ENCODE results near the gene MAGOH. TPM values are rescaled to one million over a fixed set of nuclear protein-coding genes. Genes with fewer than 3 reads are reported as not detected.

MAGOH gene
- total and polyA plus RNA-seq, 2 donors (not counting 3 experiments of a cell fraction or from before 2014, with no cell fraction given): 25.9 to 60.1 TPM

DNA sequence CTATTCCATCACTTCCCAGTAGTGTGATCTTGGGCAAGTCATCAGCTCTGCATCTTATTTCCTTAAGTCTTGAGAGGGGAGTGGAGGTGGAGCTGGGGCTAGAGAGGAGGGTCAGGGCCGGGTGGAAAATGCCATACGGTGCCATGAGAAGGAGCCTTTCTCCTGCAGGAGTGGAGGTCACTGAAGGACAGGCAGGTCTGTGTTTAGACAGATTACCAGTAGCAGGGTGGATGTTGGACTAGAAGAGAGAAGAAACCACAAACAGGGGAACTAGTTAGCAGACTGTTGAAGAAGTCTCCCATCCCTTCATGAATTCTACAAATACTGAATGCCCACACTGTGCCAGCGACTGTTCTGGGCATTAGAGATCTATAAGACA lies 55.6 kb downstream of the MAGOH start:
- FAIRE-seq: no peak
- no peaks in the 10 kb centered on the region for H3K4me1 ChIP-seq (ENCODE audit: control insufficient read depth, extremely low read depth, insufficient read depth, low read length)
- no peak overlapping the region for H2AFZ ChIP-seq (ENCODE audit: low read depth, low read length)
- H3K27ac ChIP-seq (ENCODE audit: insufficient read depth, low read depth, low read length): no peak overlapping the region
- no peaks in the 10 kb centered on the region for H3K9me3 ChIP-seq (replicated peaks; ENCODE audit: control insufficient read depth, insufficient read depth, low read length)
- intact Hi-C loops (cut with micrococcal nuclease): loop anchor here (5.0 kb wide), 1 partner anchor 260 kb away; the partner anchor contains the start of gene ECHDC2
- no peak overlapping the region for H3K4me3 ChIP-seq (replicated peaks in 1 of 3; ENCODE audit: insufficient read depth in 1 of 3, low read depth in 1 of 3, low read length in 3 of 3)
- POLR2A ChIA-PET: no interaction called here
- DNase-seq (ENCODE audit: low read depth, low spot score): no peak
- TF ChIP-seq FOS (IDR thresholded peaks at IDR 0.05; ENCODE audit: borderline replicate concordance, insufficient read depth, low read length) (no peak), MYC (IDR thresholded peaks at IDR 0.05; ENCODE audit: low read depth, low read length) (no peak), GATA2 (IDR thresholded peaks at IDR 0.05; ENCODE audit: insufficient read depth, insufficient read length, low read depth, low read length) (no peak), EZH2 (IDR thresholded peaks at IDR 0.05; ENCODE audit: borderline replicate concordance, low read depth, low read length, severe bottlenecking) (no peak), POLR2A (IDR thresholded peaks at IDR 0.05; ENCODE audit: low read depth, low read length) (no peak), JUN (IDR thresholded peaks at IDR 0.05; ENCODE audit: borderline replicate concordance, insufficient read depth, insufficient read length, low read depth) (no peak), POLR2AphosphoS5 (IDR thresholded peaks at IDR 0.05; ENCODE audit: insufficient read depth, low read depth, low read length) (no peak)
- TF ChIP-seq, protein P1, sequence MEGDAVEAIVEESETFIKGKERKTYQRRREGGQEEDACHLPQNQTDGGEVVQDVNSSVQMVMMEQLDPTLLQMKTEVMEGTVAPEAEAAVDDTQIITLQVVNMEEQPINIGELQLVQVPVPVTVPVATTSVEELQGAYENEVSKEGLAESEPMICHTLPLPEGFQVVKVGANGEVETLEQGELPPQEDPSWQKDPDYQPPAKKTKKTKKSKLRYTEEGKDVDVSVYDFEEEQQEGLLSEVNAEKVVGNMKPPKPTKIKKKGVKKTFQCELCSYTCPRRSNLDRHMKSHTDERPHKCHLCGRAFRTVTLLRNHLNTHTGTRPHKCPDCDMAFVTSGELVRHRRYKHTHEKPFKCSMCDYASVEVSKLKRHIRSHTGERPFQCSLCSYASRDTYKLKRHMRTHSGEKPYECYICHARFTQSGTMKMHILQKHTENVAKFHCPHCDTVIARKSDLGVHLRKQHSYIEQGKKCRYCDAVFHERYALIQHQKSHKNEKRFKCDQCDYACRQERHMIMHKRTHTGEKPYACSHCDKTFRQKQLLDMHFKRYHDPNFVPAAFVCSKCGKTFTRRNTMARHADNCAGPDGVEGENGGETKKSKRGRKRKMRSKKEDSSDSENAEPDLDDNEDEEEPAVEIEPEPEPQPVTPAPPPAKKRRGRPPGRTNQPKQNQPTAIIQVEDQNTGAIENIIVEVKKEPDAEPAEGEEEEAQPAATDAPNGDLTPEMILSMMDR (IDR thresholded peaks at IDR 0.05; ENCODE audit: extremely low read depth in 1 of 2, insufficient read depth in 1 of 2, low read depth in 1 of 2, low read length in 2 of 2): no peak
- TF ChIP-seq, protein P2, sequence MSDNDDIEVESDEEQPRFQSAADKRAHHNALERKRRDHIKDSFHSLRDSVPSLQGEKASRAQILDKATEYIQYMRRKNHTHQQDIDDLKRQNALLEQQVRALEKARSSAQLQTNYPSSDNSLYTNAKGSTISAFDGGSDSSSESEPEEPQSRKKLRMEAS (IDR thresholded peaks at IDR 0.05; ENCODE audit: insufficient read depth, insufficient read length): no peak
- H3K79me2 ChIP-seq (ENCODE audit: control insufficient read depth, insufficient read depth, low read length): no peaks in the 10 kb centered on the region
- dilution Hi-C loops (cut with MboI; ENCODE audit: extremely low pct_ligation_motif_present, low sequenced_read_pairs): no loop called here
- H3K9ac ChIP-seq (replicated peaks; ENCODE audit: extremely low read depth, insufficient read depth, low read length): no peak overlapping the region
- CTCF ChIA-PET: interaction anchor here (0.6 to 5.1 kb wide), 53 partner anchors 9 to 1814 kb away, joined by 3 to 46 read pairs (median 4); partner anchors contain the start of genes ECHDC2, SCP2, ZYG11A and ZYG11B
- no peak overlapping the region for H3K4me2 ChIP-seq (ENCODE audit: insufficient read depth, low read length)
- BruUV-seq (replicated peaks): no TSS peak
- H4K20me1 ChIP-seq (replicated peaks; ENCODE audit: control insufficient read depth, extremely low read depth, insufficient read depth, low read length): no peaks in the 10 kb centered on the region
- peaks cover 3% of the 10 kb centered on the region in 2 experiments for H3K27me3 ChIP-seq (ENCODE audit: control insufficient read depth in 2 of 2, insufficient read depth in 2 of 2, low read length in 2 of 2)
- no peaks in the 10 kb centered on the region for H3K36me3 ChIP-seq (ENCODE audit: control insufficient read depth in 2 of 2, extremely low read depth in 1 of 2, insufficient read depth in 2 of 2, low read length in 2 of 2)
- H3K9me1 ChIP-seq (replicated peaks; ENCODE audit: control insufficient read depth, extremely low read depth, insufficient read depth, low read length): no peaks in the 10 kb centered on the region
